ENCODE measurements around the gene ST8SIA4. TPM values are rescaled to one million over a fixed set of nuclear protein-coding genes. Genes with fewer than 3 reads are reported as not detected.

The ST8SIA4 gene
- polyA plus RNA-seq, 3 donors: 12.4 to 36.4 (median 30.7) TPM

DNA sequence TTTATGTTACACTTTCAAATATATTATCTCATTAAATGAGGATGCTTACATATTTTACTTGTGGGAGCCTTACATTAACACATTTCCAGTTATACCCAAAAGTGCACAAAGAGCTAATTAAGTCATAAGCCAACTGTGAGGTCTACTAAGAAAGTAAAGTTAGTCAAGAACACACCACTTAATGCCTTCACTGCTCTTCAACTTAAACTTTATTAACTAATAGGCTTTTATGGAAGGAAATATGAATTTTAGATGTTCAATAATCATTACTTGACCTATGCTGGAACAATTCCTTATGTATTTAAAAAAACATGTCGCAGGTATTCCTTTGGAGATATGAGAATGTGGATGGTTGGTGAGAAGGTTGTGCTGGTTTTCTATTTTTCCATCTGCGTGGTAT is 3.4 kb downstream of the ST8SIA4 start:
- Histone ChIP-seq H3K79me2 (ENCODE audit: insufficient read depth, low read length) (peaks cover 88% of the 10 kb centered on the region), H3K4me1 (ENCODE audit: control insufficient read depth in 1 of 2, insufficient read depth in 2 of 2, low read length in 2 of 2) (peaks cover 40 to 56% of the 10 kb centered on the region in 2 donors)
- peaks cover 21 to 36% of the 10 kb centered on the region in 2 donors for H3K36me3 Mint-ChIP-seq

DNA sequence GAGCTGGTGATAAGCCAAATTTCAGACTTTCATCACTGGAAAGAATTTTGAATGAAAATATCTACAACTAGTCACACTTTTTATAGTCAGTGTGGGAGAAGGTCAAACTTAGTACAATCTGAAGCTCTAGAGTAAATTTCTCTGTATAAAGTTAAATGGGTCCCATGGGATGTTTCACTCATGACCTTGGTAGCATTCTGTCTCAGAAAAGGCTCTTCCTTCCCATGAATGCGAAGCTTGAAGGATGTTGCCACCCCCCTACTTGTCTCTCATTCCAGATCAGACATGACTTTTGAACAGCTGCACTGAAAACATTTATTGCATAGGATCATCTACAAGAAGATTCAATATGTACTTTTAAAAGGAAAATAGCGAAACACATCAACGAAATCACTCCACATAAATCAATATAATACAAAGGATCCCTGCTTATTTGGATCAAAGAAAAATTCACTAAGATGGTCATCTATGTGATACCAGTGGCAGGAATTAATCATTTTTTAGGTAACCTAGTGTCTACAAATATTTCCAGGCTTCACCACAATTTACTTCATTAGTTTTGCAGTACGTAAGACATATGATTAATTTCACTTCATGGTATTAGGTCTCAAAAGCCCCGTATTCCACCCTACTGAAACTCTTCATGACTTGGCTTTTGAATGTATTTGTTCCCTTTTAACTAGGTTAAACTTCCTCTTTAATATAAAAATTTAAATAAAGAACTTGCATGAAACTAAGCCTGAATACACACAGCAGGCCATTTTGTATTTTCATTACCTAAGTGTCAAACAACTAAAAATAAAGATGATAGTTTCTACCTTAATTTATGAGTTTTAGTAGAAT is 4.4 kb downstream of the ST8SIA4 start:
- Histone ChIP-seq H2AFZ (ENCODE audit: insufficient read depth, low read depth, low read length, poor library complexity, severe bottlenecking) (no peak overlapping the region), H3K4me2 (replicated peaks; ENCODE audit: extremely low read depth, low read length, poor library complexity, severe bottlenecking) (peak overlapping the region; percentile 95), H3K36me3 (replicated peaks in 1 of 2; ENCODE audit: control insufficient read depth in 1 of 2, insufficient read depth in 2 of 2, low read length in 2 of 2) (peaks cover 15 to 43% of the 10 kb centered on the region in 2 donors), H3K27ac (ENCODE audit: low read depth in 1 of 2, low read length in 2 of 2) (peak overlapping the region; percentile 49 to 96), H3K9ac (ENCODE audit: insufficient read depth, low read length, poor library complexity, severe bottlenecking) (peak overlapping the region; percentile 13), H4K20me1 (ENCODE audit: insufficient read depth, low read length) (peaks cover 22% of the 10 kb centered on the region), H3K79me2 (ENCODE audit: insufficient read depth, low read length) (peaks cover 93% of the 10 kb centered on the region), H3K27me3 (ENCODE audit: control insufficient read depth in 2 of 2, insufficient read depth in 2 of 2, low read length in 2 of 2) (no peaks in the 10 kb centered on the region), H3K9me3 (replicated peaks in 1 of 2; ENCODE audit: control insufficient read depth in 1 of 2, insufficient read depth in 1 of 2, low read length in 2 of 2) (no peaks in the 10 kb centered on the region), H3K4me1 (ENCODE audit: control insufficient read depth in 1 of 2, insufficient read depth in 2 of 2, low read length in 2 of 2) (peaks cover 33 to 47% of the 10 kb centered on the region in 2 donors), H3K4me3 (replicated peaks in 1 of 3; ENCODE audit: low read depth in 2 of 3, low read length in 3 of 3) (peak overlapping the region in 2 of 3 experiments; percentile 15 to 86)
- intact Hi-C loops (cut with micrococcal nuclease): no loop called here
- H3K27ac Mint-ChIP-seq: peak overlapping the region; percentile 96 to 99 (median 99)
- no peaks in the 10 kb centered on the region for H3K9me3 Mint-ChIP-seq
- TF ChIP-seq, protein P1, sequence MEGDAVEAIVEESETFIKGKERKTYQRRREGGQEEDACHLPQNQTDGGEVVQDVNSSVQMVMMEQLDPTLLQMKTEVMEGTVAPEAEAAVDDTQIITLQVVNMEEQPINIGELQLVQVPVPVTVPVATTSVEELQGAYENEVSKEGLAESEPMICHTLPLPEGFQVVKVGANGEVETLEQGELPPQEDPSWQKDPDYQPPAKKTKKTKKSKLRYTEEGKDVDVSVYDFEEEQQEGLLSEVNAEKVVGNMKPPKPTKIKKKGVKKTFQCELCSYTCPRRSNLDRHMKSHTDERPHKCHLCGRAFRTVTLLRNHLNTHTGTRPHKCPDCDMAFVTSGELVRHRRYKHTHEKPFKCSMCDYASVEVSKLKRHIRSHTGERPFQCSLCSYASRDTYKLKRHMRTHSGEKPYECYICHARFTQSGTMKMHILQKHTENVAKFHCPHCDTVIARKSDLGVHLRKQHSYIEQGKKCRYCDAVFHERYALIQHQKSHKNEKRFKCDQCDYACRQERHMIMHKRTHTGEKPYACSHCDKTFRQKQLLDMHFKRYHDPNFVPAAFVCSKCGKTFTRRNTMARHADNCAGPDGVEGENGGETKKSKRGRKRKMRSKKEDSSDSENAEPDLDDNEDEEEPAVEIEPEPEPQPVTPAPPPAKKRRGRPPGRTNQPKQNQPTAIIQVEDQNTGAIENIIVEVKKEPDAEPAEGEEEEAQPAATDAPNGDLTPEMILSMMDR (IDR thresholded peaks at IDR 0.05): no peak
- H3K36me3 Mint-ChIP-seq: peaks cover 30 to 45% of the 10 kb centered on the region in 2 donors
- no peaks in the 10 kb centered on the region for H3K27me3 Mint-ChIP-seq (ENCODE audit: low read depth in 3 of 3)
- H3K4me1 Mint-ChIP-seq: peaks cover 35% of the 10 kb centered on the region
- WGBS (ENCODE audit: insufficient coverage): no CpG with 5 or more reads among the region's 5 CpGs
- peak overlapping the region; percentile 56 to 77 for H3K4me3 Mint-ChIP-seq
- DNase-seq: peak; percentile 72 to 89 (median 80)

More for the DNA sequence above, 3.4 kb downstream of the ST8SIA4 start:
- H4K20me1 ChIP-seq (ENCODE audit: insufficient read depth, low read length): peaks cover 18% of the 10 kb centered on the region
- Mint-ChIP-seq H3K27ac (peak overlapping the region; percentile 93 to 99 (median 99)), H3K4me3 (peak overlapping the region; percentile 90 to 99), H3K27me3 (ENCODE audit: low read depth in 3 of 3) (no peaks in the 10 kb centered on the region), H3K4me1 (peaks cover 40% of the 10 kb centered on the region), H3K9me3 (no peaks in the 10 kb centered on the region)
- H3K27ac ChIP-seq (ENCODE audit: low read depth in 1 of 2, low read length in 2 of 2): peak overlapping the region; percentile 96 to 98
- DNase-seq: no peak
- no peaks in the 10 kb centered on the region for H3K27me3 ChIP-seq (ENCODE audit: control insufficient read depth in 2 of 2, insufficient read depth in 2 of 2, low read length in 2 of 2)
- no peaks in the 10 kb centered on the region for H3K9me3 ChIP-seq (replicated peaks in 1 of 2; ENCODE audit: control insufficient read depth in 1 of 2, insufficient read depth in 1 of 2, low read length in 2 of 2)
- peak overlapping the region; percentile 67 to 86 (median 84) for H3K4me3 ChIP-seq (replicated peaks in 1 of 3; ENCODE audit: low read depth in 2 of 3, low read length in 3 of 3)
- WGBS (ENCODE audit: insufficient coverage): 42% methylated on average over 2 of the region's 2 CpGs
- intact Hi-C loops (cut with micrococcal nuclease): loop anchor here (5.0 to 10.0 kb wide), 4 partner anchors 55 to 122 kb away; no protein-coding TSS in a partner anchor
- H3K9ac ChIP-seq (ENCODE audit: insufficient read depth, low read length, poor library complexity, severe bottlenecking): no peak overlapping the region
- TF ChIP-seq, protein P1 (IDR thresholded peaks at IDR 0.05): no peak
- H2AFZ ChIP-seq (ENCODE audit: insufficient read depth, low read depth, low read length, poor library complexity, severe bottlenecking): no peak overlapping the region
- H3K4me2 ChIP-seq (replicated peaks; ENCODE audit: extremely low read depth, low read length, poor library complexity, severe bottlenecking): peak overlapping the region; percentile 95
- H3K36me3 ChIP-seq (replicated peaks in 1 of 2; ENCODE audit: control insufficient read depth in 1 of 2, insufficient read depth in 2 of 2, low read length in 2 of 2): peaks cover 5 to 33% of the 10 kb centered on the region in 2 donors
